ENCODE results near the gene KYAT1.
"Not testable (repeated sequence)": the region's sequence is repeated elsewhere in the genome, so short reads cannot be mapped to it uniquely, and the experiment has no call there.

Gene KYAT1

DNA sequence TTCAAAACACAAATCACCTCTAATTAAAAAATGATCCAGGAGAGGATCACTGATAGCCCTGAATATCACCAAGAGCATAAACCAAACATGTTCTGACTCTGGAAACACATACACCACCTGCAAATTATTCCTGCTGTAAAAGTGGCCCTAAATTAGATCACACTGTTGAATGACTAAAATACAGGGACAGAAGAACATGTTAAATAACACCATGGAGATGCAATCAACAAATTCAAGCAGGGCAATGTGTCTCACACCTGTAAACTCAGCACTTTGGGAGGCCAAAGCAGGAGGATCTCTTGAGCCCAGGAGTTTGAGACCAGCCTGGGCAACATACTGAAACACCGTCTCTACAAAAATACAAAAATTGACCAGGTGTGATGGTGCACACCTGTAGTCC, 33.9 kb downstream of the KYAT1 start:
- no peak overlapping the region for H3K4me3 ChIP-seq (ENCODE audit: low read depth, low read length)
- no peak for DNase-seq (ENCODE audit: low read depth)

DNA sequence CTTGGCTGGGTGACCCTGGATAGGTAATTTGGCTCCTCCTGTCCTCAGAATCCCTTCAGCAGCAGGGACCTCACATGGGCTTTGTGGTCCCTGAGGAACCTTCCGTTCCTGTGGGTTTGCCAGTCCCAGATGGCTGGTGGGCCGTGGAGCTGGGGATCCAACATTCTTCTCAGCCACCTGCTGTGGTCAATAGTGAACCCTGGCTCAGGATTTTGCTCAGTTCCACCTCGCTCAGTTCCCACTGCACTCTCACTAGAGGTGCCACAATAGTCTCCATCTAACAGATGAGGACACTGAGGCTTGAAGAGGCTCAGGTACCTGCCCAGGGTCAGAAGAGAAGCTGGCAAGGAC, 35.1 kb downstream of the KYAT1 start:
- no peak for DNase-seq (ENCODE audit: low read depth)
- no peak overlapping the region for H3K4me3 ChIP-seq (ENCODE audit: low read depth, low read length)

DNA sequence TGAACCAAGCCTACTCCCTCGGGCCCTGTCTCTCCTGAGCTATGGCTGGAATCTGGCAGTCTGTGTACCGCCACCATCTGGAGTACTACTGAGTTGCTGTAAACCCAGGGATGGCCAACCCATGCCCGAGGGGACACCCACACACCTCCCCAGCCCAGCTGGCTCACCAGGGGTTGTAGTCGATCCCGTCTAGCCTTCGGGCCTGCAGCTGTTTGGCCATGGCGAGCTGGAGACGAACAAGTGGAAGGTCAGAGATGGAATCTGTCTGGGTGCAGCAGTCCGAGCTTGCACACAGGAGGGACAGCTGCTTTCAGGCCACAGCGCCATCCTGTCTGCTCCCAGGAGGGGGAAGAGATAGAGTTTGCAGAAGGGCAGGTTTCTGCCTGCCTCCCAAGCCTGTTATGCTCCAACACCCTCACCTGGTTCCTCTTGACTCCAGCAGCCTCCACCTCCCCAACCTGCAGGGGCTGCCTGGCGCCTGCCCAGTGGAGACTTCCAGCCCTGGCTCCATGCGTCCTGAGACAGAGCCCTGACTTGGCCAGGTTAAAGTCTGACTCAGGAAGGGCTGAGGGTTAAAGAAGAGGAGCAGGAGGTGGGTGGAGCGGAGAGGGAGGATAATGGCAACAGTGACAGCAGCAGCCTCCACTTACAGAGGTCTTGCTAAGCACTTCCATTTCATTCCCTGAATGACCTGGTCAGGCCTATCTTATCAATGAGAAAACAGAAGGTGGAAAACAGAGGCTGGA, 36.4 kb downstream of the KYAT1 start:
- H3K4me3 ChIP-seq (ENCODE audit: low read depth, low read length) = no peak overlapping the region
- peak; percentile 45 for DNase-seq (ENCODE audit: low read depth)

DNA sequence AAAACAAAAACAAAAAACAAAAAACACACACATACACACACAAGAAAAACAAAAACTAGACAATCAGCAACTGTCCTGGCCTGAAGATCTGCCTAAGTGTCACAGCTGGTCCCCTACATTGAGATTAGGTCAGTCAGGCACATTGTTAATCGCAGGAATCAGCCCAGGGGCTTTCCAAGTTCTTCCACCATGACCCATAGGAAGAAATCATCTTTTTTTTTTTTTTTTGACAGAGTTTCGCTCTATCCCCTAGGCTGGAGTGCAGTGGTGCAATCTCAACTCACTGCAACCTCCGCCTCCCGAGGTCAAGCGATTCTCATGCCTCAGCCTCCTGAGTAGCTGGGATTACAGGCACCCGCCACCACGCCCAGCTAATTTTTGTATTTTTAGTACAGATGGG, 38.6 kb downstream of the KYAT1 start:
- DNase-seq (ENCODE audit: low read depth); H3K4me3 ChIP-seq (ENCODE audit: low read depth, low read length): not testable (repeated sequence)

DNA sequence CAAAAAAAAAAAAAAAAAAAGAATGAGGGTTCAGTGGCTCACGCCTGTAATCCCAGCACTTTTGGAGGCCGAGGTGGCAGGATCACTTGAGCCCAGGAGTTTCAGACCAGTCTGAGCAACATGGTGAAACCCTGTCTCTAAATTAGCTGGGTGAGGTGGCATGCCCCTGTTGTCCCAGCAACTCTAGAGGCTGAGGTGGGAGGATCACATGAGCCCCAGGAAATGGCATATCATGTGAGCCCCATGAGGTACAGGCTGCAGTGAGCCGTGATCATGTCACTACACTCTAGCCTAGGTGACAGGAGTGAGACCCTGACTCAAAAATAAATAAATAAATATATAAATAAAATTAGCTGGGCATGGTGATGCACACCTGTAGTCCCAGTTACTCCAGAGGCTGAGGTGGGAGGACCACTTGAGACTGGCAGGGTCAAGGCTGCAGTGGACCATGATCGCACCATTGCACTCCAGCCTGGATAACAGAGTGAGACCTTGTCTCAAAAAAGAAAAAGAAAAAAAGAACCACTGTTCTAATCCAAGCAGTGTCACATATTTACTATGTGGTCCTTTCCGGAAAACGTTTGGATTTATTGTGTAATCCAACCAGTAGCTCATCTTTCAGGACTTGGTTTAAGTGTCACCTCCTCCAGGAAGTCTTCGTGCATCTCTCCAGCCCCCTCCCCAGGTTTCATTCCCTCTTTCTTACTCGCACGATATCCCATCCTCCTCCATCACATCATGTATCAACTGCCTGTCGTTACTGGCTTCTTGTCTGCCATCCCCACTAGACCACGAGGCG, 39.9 kb downstream of the KYAT1 start:
- no peak for DNase-seq (ENCODE audit: low read depth)

DNA sequence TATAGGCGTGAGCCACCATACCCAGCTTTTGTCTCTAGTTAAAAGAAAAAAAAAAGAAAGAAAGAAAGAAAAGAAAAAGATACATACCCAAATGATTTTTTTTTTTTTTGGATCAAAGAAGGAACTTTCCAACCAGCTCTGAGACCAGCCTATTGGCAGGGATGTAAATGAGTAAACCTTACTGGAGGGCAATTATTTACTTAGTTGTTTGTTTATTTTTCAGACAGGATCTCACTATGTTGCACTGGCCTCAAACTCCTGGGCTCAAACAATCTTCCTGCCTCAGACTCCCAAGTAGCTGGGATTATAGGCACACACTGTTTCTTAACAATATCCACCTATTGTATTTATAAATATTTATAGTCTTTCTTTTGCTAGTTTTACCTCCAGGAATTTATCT, 41.2 kb downstream of the KYAT1 start:
- DNase-seq (ENCODE audit: low read depth) = no peak

More for the DNA sequence above, 39.9 kb downstream of the KYAT1 start:
- no peak overlapping the region for H3K4me3 ChIP-seq (ENCODE audit: low read depth, low read length)

DNA sequence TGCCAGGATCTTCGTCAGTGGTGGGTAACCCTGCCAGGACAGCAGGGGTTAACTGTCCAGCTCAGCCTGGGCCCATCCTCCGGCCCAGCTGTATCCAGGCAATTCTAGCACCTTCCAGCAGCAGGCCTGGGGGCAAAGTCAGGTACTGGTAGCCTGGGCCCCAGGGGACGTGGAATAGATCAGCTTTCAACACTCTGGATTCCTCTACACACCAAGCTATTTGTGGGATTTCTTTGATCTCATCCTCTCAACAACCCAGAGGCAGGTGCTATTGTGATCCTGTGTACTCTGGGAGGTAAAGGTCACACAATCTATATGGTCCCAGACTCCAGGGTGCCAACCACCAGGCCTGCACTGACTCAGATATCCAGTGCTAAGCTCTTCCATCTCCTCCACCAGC, 43.4 kb downstream of the KYAT1 start:
- DNase-seq (ENCODE audit: low read depth) = no peak
- H3K4me3 ChIP-seq (ENCODE audit: low read depth, low read length) = no peak overlapping the region

More for the DNA sequence above, 41.2 kb downstream of the KYAT1 start:
- no peak overlapping the region for H3K4me3 ChIP-seq (ENCODE audit: low read depth, low read length)

DNA sequence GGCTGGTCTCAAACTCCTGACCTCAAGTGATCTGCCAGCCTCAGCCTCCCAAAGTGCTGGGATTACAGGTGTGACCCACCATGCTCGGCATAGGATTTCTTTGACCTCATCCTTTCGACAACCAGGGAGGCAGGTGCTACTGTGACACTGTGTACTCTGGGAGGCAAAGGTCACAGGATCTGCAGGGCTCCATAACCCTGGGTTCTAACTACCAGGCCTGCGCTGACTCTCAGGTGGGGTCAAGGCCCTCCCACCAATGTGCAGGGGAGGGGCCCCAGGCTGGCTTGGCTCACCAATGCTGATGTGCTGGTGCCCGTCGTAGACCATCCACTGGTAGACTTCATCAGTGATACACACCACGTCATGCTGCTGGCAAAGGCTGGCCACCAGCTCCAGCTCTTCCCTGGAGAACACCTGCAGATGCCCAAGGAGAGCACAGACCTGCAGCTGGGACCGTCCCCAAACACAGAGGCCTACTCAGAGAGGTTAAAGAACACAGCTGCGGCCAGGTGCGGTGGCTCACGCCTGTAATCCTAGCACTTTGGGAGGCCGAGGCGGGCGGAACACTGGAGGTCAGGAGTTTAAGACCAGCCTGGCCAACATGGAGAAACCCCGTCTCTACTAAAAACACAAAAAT, 45.1 kb downstream of the KYAT1 start:
- no peak for DNase-seq (ENCODE audit: low read depth)
- no peak overlapping the region for H3K4me3 ChIP-seq (ENCODE audit: low read depth, low read length)

DNA sequence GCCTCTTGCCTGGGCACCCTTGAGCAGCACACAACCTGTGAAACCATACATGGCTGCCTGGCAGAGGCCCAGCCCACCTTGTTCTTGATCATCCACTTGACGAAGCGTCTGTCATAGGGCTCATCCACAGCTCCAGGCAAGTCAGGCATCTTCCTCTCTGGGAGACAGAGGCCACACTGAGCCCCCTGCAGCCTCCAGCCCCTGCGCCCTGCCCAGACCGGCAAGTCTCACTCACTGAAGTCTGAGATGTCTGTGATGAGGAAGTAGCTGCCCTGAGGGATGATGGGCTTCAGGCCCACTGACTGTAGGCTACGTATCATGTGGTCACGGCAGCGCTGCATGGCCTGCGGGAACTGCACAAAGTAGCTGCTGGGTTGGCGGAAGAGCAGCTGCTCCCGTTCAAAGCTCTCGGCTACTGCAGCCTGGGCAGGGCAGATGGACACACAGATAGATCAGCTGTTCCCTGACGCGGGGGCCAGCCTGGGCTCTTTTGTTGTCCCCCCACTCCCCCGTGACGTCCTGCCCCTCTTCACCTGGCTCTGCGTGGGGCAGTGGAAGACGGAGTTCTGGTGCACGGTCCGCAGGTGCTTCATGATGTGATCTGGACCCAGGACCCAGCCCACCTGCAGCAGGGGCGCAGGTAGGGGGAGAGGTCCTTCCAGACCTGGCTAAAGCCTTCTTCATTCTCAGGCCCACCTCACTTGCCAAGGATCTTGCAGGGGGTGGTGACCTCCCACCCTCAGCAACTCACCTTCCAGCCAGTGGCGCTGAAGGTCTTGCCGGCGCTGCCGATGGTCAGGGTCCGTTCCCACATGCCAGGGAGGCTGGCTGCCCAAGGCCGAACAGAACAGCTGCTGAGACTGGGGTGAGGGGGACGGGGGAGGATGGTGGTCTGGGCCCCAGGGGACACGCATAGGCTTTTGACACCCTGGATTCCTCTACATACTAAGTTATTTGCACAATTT, 46.2 kb downstream of the KYAT1 start:
- DNase-seq (ENCODE audit: low read depth) = no peak
- H3K4me3 ChIP-seq (ENCODE audit: low read depth, low read length) = no peak overlapping the region

DNA sequence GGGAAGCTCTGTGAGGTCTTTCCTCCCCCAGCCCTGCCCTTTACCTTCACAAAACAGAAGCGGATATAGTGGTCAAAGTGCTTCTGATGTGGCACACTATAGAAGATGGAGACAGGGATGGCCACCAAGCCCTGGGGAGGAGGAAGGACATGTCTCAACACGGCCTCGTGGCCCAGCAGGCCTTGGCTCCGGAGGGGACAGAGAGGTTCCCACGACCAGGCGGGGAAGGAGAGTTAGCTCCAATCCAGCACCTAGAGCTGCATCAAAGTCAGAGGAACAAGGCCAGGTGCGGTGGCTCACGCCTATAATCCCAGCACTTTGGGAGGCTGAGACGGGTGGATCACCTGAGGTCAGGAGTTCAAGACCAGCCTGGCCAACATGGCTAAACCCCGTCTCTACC, 48.1 kb downstream of the KYAT1 start:
- no peak overlapping the region for H3K4me3 ChIP-seq (ENCODE audit: low read depth, low read length)
- no peak for DNase-seq (ENCODE audit: low read depth)

DNA sequence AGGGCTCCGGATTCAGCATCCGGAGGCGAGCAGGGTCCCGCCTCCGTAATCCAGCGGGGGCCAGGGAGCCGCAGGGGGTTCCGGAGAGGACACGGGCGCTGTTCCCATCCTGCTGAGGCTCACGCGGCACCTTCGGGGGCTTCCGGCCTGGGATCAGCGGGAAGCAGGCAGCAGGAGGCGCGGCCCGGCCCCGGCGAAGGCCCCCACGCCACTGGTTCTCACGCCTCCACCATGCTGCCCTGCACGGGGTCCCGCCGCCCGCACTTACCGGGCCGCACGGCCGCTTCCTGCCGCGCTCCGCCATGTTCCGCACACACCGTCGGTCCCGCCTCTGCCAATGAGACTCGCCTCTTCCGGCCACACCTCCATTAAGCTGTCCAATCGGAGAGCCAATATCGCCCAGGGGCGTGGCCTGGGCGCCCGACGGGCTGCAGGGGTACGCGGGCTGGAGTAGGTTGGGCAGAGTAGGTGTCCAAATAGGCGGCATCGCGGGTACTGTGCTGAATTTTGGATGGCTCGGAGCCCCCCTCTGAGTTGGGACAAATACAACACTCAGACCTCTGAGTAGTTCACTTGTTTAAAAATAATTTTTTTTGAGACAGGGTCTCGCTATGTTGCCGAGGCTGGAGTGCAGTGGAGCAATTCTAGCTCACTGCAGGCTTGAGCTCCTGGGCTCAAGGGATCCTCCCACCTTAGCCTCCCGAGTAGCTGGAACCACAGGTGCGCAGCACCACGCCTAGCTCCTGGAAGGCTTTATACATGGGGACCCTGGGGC, 52.1 kb downstream of the KYAT1 start, which contains the start of gene SPOUT1:
Gene SPOUT1 (minus strand): TSS at position 318 of the 775 bp plus-strand sequence. CDS start 14 bp downstream, at position 304.
- peak within 1 kb of the TSS; percentile 79 for H3K4me3 ChIP-seq (ENCODE audit: low read depth, low read length)
- DNase-seq (ENCODE audit: low read depth) = peak; percentile 63

DNA sequence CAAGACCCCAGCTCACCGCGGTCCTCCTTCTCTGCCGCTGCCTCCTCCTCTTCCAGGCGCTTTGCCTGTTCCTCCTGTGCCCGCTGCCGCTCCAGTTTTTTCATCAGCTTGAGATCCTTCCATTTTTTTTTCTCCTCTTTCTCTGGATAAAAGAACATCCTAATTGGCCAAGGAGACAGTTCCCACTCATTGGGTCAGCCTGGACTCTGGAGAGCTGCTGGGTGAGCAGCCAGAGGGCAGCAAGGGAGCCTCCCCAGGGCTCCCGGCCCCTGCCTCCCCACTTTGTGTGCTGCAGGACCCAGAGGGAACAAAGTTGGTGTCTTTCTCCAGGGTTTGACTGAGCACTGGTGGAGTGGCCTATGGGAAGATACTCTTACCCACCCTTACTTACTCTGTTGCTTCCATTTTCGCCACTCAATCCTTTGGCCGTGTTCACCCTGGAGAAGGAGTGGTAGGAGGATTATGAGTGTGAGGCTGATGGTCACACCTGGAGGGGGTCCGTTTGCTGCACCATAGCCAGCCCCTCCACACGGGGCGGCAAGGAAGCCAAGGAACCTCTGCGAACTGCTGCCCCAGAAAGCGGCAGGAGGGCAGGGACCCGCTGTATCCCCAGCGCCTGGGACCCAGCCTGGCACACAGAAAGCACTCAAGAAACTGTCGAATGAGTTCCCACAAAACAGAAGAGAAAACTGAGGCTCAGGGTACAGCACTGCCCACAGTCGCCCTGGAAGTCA, 52.9 kb downstream of the KYAT1 start:
- no peak for DNase-seq (ENCODE audit: low read depth)
- peak overlapping the region; percentile 79 for H3K4me3 ChIP-seq (ENCODE audit: low read depth, low read length)

DNA sequence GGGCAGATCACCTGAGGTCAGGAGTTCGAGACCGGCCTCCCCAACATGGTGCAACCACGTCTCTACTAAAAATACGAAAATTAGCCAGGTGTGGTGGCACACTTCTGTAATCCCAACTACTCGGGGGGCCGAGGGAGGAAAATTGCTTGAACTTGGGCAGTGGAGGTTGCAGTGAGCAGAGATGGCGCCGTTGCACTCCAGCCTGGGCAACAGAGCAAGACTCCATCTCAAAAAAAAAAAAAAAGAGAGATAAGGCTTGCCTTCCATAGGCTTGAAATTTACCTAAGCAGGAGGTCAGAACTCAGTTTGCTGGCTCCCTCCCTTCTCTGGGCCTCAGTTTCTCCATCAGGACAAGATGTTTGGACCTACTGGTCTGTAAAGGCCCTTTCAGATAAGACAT, 53.5 kb downstream of the KYAT1 start:
- no peak for DNase-seq (ENCODE audit: low read depth)
- H3K4me3 ChIP-seq (ENCODE audit: low read depth, low read length) = no peak overlapping the region

DNA sequence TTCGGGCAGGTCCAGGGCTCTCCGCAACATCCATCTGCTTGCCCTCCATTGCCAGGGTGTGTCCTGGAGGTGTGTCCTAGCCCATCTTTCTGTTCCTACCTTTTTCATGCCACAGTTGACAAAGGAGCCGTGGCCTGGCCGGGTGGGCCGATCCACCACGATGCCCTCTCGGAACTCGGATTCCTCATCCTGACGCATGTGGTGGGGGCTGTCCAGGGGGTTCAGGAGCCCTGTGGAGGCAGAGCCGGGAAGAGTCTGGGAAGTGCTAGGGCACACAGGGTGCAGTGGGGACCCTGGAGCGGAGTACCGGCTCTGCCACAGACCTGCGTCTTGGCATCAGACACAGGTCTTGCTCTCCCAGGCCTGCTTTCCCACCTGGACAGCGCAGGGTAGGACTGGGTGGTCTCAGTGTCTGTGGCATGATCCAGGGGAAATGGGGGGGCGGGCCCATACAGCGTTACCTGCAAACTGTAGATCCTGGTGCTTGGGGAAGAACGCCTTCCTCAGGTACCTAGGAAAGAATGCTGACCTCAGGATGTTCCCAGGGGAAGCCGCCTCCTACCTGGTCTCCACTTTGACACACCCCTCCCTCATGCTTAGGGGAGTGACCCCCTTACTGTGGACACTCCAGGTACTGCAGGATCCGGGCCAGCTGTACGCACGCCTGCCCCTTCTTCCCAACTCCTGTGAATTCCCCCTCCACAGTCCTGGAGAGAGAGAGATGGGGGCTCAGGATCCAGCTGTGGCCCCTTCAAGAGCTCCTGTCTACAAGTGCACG, 55.6 kb downstream of the KYAT1 start:
- DNase-seq (ENCODE audit: low read depth) = no peak
- H3K4me3 ChIP-seq (ENCODE audit: low read depth, low read length) = no peak overlapping the region

DNA sequence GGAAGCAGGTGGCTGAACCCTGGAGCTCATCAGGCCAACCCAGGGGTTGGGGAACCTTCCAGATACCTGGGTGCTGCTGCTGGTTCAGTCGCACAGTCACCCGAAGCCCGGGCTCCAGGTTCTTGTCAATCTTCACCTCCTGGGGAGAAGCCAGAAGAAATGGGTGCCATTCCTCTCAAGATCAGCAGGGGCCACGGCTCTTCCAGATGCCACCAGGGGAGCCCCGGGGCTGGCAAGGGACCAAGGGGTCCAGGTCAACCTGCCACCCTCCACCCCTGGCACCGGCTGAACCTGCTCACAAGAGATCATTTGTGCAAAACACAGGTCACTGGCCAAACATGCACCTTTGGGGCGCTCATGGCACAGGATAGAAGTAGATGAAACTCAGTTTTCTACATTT, 56.8 kb downstream of the KYAT1 start:
- no peak for DNase-seq (ENCODE audit: low read depth)
- H3K4me3 ChIP-seq (ENCODE audit: low read depth, low read length) = no peak overlapping the region

DNA sequence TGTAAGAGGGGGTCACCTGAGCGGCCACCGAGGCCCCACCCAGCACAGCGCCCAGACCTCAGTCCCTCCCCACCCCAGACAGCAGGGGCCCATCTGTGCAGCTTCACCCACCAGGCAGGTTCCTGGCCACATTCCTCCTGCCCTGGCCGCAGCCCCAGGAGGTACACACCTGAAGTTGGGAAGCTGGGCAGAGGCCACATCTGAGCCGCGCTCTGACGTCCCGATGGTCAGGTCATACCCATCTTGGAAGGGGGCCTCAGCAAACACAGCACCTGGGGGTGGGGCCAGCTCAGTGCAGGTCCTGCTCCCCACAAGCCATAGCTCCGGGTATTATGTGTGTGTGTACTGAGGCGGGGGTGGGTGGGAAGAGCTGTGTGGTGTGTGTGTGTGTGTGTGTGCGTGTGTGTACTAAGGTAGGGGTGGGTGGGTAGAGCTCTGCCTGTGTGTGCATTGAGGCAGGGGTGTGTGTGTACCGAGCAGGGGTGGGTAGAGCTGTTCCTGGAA, 57.8 kb downstream of the KYAT1 start:
- no peak for DNase-seq (ENCODE audit: low read depth)

DNA sequence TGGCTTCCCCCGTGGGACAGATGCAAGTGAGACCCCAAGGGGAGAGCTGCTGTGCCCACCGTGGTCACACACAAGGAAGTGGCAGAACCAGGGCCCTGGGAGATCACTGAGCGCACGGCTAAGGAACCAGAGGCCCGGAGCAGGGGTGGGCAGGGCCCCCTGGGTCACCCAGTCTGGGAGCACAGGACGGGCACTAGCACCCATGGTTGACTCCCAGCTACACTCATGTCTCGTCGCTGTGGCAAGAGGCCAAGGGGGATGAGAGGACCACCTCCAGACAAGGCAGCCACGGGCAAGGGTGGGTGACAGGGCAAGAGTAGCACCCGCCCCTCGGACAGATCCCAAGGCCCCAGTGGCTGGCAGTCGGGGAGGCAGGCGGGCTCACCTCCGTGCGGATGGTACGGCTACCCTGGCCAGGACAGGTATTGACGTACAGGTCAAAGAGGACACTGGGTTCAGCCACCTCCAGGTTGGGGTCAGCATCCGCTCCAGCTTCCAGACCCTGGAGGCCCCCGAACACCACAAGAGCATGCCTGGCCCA, 58.3 kb downstream of the KYAT1 start:
- no peak for DNase-seq (ENCODE audit: low read depth)
- no peak overlapping the region for H3K4me3 ChIP-seq (ENCODE audit: low read depth, low read length)

More for the DNA sequence above, 57.8 kb downstream of the KYAT1 start:
- no peak overlapping the region for H3K4me3 ChIP-seq (ENCODE audit: low read depth, low read length)
